CMK (cell line): ENCODE data around the gene ACIN1.

Experiments used
- DNase-seq: peaks from one replicate; pipeline ENCODE4 v3.0.0-alpha.2; 2010; ENCODE audit warnings: low read depth

The ACIN1 gene

DNA sequence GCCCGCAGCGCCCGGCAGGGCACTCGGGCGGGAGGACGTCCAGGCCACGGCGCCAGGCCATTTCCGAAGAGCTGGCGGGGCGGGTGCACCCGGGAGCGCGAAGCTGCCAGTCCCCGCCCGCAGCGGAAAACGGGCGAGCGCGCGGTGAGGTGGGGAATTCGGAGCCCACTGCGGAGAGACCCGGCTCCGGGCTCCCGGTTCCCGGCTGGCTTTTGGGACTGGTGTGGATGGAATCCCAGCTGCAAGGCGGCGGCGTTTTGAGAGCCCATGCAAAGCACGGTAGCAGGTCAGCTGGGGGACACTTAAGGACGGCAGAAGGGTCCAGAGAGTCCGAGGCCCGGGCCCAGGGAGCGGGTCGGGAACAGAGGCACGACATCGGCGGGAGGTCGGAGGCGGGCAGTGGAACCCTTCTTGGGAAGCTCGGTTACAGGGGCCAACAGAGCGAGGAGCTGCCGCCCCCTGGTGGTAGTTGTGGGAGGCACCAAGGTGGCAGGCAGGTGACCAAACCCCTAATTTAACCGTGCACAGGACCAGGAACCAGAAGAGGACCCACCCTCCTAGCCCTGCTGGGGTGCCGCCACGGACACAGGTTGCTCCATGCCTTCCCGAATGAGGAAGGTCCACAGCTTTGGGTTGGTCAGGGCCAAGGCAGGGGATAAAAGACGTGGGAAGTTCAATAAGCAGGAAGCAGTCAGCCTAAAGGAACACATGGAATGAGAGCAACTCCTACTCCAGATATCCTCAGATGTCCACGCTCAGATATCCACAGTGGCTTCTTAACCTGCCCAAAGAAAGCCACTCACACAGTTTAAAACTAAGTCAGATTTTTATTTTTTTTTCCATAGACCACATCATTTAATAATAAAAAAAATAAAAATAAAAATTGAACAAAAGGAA lies 36.9 kb downstream of the ACIN1 start:
- no peak for DNase-seq

DNA sequence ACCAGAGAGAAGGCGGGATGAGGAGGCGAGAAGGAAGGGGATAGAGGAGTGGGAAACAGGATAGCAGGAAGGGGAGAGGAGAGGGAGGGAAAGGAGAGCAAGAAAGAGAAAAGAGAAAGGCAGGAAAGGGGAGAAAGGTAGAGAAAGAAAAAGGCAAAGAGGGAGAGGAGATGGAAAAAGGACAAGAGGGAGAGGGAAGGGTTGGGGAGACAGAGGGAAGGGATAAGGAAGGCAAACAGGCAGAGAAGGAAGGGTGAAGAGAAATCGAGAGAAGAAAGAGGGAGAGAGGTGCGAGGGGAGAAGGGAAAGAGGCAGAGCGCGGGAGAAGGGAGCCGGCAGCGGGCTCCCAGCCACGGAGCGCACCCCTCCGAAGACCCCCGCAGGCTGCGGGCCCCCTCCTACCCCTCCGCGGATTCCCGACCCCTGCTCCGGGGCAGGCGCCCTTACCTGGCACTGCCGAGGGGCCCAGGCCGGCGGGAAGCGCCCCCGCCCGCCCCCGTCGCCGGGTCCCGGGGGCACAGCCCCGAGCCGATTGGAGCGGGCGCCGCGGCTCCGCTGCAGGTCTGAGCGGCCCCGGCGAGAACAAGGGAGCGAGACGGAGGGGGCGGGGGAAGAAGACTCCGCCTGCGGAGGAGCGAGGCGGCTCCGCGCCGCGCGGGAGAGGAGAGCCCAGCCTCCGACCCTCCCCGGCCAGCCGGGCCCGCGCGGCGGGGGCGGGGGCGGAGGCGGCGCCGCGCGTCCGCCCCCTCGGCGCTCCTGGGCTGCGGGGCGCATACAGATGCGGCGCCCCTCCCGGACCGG lies 37.8 kb downstream of the ACIN1 start, which contains the start of gene CDH24:
Gene CDH24, minus strand, starts transcription at position 565 of the 801 bp plus-strand sequence. CDS start 1,787 bp downstream, outside the sequence.
- no peak for DNase-seq

DNA sequence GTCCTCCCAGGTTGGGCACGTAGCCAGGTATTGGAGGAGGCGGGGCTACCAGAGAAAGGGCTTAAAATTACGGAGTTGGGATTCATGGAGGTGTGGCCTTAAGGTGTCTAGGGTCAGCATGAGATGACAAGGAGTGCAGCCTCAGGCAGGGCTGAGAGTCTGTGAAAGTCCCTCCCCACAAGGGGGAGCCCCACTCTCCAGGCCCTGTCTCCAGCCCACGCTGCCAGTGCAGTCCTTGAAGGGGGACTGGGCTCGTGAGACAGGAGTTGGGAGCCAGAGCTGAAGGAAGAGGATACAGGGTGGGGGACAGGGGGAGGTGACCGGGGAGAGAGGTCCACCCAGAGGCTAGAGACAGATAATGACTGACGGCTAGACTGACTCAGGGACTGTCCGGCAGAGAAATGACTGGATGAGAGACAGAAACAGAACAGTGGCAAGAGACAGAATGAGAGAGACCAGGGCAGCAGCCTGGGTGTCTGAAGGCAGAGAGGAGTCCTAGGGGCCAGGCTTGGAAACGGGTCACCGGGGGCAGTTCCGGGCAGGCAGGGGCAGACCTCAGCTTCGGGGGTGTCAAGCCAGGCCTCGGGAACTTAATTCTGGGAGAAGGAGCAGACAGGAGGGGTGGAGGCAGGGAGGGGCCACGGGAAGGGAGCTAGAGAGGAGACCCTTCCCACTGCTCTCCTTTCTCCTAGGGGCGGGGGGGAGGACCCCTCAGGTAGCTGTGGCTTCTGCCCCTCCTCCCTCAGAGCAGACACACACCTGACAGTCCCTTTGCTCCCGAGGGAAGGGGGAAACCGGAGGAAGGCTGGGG lies 38.6 kb downstream of the ACIN1 start:
- no peak for DNase-seq

DNA sequence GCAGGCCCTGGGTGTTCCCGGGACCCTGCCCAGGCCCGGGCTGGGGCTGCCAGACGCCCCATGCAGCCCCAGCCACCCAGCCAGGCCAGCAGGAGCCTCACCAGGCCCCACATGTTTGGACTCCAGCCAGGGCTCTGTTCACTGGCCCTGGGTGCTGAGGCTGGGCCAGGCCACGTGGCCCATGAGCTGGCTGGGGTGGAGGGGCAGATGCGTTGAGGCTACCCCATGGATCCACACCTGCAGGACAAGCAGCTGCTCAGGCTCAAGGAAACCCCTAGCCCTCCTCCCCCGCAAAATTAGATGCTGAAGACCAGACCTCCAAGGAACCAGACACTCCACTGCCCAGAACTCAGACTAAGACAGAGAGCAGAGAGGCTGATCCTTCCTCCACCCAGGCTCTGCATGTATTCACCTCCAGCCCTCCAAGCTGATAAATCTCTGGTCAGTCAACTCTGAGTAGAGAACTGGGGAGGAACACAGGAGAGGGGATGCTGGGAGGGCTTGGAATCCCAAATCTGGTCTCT lies 39.3 kb downstream of the ACIN1 start:
- no peak for DNase-seq

DNA sequence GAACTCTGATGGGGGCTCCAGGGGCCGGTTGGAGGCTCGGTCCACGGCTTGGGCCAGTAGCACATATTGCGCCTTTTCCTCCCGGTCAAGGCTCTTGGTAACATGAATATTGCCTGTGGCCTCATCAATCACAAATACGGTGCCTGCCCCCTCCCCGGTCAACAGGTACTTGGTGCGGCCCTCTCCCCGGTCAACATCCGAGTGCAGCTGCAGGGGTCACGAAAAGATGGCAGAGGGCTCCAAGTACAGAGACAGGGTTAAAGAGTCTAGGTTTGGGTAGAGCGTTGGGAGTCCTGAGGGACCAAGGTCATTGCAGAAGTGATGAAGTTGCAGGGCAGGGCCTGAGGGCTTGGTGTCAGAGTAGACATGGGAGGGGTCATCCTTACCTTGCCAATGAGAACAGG lies 39.8 kb downstream of the ACIN1 start:
- DNase-seq: no peak

DNA sequence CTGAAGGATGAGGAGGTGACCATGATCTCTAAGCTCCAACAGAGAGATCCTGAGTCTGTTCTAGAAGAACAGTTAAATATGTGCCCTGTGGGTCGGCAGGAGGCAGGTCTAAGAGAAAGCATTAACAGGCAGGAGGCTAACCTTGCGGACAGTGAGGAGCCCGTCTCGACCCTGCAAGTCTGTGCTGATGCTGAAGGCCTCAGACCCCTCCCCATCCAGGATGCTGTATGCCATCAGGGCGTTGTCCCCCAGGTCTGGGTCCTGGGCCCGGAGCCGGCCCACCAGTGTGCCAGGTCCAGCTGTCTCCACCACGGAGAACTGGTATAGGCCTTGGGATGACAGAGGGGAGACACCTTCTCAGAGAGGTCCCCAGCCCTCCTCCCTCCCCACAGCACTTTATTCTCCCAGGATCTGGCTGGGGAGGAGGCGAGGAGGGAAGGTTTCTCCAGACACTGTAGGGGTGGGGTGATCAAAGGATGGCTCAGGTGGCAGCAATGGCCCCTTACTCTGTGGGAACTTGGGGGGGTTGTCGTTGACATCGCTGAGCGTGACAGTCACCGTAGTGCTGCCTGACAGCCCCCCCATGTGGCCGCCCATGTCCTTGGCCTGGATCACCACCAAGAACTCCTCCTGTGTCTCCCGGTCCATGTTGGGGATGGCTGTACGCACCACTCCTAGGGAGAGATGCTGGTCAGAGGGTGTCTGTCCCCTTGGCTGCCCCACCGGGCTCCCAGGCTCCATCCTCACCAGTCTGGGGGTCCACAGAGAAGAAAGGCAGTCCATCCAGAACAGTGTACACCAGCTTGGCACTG lies 40.7 kb downstream of the ACIN1 start:
- DNase-seq: no peak

DNA sequence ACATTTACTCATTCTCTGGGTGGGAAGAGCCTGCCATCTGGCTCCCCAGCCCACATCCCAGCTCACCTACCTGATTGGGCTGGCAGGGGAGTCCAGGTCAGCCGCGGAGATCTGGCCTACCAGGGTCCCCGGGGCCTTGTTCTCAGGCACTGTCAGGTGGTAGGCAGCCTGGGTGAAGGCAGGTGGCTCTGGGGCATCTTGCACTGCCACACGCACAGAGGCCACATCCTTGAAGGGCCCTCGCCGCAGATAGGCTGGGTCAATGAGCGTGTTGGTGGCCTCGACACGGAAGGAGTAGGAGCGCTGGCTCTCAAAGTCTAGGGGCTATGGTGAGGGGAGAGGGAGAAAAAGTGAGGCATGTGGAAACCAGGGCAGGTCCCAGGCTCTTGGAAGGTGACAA lies 41.5 kb downstream of the ACIN1 start:
- no peak for DNase-seq

DNA sequence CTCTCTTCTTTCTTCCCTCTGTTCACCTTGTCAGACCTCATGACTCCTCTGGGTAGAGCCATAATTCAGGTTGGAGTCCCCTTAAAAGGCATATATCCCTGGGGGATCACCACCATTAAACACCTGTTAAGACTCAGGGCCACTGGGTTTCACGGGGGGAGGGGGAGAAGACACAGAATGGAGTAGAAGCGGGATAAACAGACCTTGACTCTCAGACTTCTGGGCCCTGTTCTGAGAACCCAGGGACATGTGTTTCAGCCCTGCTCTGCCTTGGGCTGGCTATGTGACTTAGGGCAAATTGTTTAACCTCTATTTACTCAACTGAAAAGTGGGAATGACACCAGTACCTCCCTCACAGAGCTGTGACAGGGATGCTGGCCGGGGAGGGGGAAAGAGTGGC lies 42.3 kb downstream of the ACIN1 start:
- DNase-seq: no peak

DNA sequence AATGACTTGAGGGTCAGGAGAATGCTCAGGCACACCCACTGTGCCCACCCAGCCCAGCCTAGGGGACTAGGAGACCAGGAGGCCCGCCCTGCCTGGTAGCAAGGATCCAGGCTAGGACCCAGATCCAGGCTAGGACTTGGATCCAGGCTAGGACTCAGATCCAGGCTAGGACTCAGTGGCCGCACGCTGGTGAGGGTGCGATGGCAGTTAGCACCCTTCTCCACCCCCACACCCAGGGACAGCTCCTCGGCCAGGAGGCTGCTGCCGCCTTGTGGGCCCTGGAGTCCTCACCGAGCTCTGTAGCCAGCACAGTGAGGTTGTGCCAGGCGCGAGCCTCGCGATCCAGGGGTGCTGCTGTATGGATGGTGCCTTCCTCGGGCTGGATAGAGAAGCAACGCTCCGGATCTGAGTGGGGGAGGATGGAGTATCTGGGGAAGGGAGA lies 42.7 kb downstream of the ACIN1 start:
- DNase-seq: no peak

DNA sequence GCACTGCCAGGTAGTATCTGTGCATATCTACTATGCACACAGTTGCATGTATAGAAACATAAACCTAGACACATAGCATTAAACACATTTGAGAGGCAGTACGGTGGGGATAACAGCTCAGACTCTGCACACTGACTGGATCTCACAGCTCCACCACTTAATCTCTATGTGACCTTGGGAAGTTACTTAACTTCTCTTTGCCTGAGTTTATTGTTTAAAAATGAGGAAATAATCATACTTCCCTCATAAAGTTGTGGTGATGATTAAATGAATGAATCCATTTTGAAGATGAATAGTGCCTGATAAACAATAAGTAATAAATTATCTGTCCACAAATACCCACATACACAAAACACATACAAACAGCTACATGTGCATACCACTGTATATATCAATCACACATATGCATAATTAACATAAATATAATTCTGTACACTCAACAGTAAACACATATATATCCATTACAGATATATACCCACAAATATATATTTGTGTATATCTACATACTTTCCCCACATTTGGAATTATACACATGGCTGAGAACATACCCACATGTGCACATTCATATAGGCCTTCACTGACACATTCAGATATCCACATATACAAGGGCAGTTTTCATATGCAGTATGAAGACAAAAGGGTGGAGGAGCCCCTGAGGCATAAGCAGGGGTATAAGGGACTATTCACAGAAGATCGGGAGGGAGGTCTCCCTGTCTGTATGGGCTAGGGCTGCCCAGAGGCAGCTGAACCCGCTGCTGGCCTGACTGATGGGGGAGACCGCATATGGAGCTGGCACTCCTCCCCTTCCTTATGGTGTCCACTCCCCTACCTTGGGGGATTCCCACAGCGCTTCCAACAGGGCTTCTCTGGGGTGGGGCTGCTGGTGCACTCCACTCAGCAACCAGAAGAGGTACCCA lies 43.5 kb downstream of the ACIN1 start:
- DNase-seq: no peak

DNA sequence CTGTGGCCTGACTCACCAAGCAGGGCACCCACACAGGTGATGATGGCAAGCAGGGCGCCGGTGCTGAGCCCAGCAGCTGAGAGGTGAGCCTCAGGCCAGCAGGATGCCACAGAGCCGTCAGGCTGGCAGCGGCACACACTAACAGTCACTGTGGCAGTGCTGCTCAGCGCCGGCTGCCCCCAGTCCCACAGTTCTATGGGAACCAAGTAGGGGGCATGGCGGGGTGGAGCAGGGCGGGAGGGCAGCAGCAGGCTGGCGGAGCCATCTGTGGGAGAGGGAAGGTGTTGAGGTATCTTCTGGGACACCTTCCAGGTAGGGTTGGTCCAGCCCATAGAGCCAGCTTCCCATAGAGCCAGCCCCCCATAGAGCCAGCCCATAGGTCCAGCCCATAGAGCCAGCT lies 45.9 kb downstream of the ACIN1 start:
- no peak for DNase-seq

DNA sequence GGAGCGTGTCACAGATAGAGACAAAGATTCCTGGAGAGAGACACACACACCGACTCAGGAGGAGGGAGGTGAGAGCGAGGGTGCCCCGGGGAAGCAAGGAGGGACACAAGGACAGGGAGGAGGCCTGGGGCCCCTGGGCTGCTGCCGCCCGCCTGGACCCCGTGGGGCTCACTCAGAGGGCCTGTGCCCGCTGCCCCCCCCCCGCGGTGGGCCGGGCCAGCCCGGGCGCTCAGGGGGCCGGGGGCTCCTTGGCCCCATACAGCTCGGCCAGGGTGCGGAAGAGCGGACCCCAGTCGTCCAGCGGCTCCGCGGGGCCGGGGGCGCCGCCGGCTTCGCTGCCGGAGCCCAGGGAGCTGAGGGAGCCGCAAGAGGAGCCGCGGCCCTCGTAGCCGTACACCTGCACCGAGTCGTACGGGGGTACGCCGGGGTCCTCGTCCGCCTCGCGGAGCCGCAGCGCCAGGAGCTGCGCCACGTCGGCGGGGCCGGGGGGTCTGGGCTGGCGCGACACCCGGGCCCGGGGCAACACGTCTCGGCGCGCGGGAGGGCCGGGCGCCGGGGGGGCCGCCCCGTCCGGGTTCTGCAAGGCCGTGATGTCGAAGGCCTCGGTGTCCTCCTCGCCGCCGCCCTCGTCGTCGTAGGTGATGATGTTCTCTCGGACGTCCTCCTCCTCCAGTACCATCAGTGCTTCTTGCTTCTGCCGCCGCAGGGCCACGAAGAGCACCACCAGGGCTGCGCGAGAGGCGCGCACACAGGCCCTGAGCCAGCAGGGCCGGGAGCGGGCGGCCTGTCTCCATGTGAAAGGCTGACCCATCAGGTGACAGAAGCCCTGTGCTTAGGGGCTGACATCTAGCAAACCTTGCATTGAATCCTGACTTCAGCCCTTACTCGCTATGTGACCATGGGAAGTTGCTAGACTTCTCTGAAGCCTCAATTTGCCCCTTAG lies 46.9 kb downstream of the ACIN1 start:
- no peak for DNase-seq

DNA sequence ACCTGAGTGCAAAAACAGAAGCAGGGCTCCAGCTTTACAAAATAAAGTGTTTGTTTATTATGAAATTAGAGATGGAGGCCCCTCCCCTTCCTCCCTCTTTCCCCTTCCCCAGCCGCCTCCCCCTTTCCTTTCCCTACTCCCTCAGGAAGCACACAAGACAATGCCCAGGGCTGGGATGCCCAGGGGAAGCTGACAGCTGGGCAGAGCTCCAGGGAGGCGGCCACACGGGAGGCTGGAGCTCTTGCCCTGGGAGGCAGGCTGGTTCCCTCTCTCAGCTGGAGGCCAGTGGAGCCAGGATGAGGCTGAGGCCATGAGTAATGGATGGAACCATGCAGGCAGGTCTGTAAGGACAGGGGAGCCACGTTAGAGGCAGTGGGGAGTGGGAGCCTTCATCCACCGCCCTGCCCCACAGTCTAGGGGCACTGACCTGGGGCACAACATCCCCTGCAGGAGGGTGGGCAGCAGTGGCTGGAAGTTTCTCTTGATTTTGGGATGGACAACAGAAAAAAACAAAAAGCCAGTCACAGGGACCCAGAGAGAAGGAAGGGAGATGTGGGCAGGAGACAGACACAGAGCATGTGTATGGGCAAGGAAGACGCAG lies 47.8 kb downstream of the ACIN1 start:
- no peak for DNase-seq

DNA sequence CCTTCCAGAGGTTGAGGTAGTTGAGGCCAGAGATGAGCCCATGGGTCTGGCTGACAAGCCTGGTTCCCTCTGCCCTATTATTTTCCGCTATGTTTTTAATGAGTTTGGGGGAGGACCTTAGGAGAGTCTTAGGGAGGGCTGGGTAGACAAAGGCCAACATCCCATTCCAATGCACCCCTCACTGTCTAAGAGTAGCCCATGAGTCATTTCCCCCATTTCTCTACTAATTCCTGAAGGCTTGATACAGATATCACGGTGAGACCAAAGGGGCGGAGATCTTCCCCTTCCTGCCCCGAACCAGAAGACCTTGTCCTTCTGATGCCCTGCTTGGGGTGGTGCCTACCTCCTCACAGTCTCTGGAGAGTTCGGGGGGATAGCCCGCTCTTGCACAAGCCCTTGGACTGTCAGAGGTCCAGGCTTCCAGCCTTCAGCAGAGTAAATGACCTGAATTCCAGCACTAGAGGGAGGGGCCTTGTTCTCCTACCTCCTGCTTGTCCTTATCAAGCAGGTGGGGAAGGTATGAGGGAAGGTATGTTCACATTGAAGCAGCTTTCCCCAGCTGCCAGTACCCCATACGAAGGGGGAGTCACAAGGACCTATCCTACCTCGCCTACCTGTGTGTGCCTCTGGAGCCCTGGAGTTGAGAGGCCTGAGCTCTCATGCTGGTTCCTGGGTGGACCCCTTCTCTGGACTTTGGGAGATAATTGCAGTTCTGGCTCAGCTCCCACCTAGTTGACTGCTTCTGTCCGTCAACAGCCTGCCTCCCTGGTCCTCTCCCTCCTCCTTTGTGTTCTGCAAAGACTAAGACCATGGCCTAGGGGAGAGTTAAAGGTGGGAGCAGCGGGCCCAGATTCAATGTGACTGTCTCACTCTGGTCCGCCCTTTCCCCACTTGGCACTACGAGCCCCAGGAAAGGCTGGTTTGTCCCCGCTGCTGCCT lies 49.2 kb downstream of the ACIN1 start:
- no peak for DNase-seq

DNA sequence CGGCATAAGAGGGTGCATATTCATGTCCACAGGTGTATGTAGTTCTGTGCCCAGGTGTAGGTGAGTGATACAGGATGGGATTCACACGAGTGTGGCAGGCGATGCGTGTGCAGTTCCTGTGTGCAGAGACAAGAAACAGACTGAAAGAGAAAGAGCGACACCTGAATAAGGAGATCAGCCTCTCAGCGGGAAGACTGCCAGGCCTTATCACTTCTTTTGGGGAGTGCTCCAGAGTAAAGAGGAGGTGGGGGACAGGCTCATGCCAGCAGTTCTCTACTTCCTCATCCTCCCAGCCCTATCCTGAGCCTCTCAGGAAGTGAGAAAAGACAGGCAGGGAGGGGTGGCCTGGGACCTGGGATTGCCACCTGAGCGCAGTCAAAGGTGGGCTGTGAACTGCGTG lies 50.1 kb downstream of the ACIN1 start:
- DNase-seq: no peak

DNA sequence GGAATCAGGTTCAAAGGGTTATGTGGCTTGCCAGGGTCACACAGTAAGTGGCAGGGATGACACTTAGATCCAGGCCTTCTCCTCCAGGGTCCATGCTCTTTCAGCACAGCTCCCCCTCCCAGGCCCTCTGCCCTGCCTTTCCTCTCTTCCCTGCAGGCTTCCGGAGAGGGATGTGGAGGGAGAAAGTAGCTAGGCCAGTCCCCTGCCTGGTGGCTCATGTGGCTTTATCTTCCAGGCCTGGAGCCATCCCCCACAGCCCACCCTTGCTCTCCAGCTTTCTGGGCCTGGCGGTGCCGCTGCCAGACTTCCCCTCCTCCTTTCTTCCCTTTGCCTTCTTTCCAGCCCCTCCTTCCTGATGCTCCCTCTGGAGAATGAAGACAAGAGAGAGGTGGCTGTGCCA lies 51.2 kb downstream of the ACIN1 start:
- no peak for DNase-seq

DNA sequence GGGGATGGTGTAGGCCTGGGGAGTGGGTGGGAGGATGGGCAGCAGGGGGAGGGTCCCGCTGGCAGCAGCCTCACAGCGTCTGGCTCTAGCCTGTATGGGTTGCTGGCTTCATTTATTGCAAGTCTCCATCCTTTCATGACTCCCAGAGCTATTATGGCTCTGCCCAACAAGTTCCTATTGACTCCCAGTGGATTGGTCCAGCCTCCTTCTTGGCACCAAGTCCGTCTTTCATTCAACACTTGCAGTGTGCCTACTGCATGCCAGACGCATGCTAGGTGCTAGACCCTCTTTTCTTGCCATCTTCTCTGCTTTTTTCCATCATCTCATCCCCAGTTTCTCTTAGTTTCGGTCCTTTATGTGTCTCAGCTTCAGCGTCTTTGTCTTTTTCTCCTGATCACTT lies 51.8 kb downstream of the ACIN1 start:
- no peak for DNase-seq
